ENCODE measurements around the gene ZBTB11.

- TF ChIP-seq EZH2phosphoT487 (IDR thresholded peaks at IDR 0.05; ENCODE audit: unreplicated experiment) (no peak), CTCF (conservative IDR thresholded peaks at IDR 0.05; ENCODE audit: low read depth in 2 of 2) (no peak), JUNB (IDR thresholded peaks at IDR 0.05; ENCODE audit: unreplicated experiment) (no peak), EZH2 (IDR thresholded peaks at IDR 0.05; ENCODE audit: low read depth, unreplicated experiment) (no peak), POLR2AphosphoS5 (IDR thresholded peaks at IDR 0.05; ENCODE audit: low read depth) (no peak), CREB1 (CRISPR knock-in tag; IDR thresholded peaks at IDR 0.05; ENCODE audit: low read depth) (no peak), ZNF462 (CRISPR knock-in tag; IDR thresholded peaks at IDR 0.05) (no peak), ZNF114 (CRISPR knock-in tag; IDR thresholded peaks at IDR 0.05) (no peak), ETS1 (IDR thresholded peaks at IDR 0.05) (no peak), STAT1 (IDR thresholded peaks at IDR 0.05; ENCODE audit: unreplicated experiment) (no peak)
- TF ChIP-seq, protein P1, sequence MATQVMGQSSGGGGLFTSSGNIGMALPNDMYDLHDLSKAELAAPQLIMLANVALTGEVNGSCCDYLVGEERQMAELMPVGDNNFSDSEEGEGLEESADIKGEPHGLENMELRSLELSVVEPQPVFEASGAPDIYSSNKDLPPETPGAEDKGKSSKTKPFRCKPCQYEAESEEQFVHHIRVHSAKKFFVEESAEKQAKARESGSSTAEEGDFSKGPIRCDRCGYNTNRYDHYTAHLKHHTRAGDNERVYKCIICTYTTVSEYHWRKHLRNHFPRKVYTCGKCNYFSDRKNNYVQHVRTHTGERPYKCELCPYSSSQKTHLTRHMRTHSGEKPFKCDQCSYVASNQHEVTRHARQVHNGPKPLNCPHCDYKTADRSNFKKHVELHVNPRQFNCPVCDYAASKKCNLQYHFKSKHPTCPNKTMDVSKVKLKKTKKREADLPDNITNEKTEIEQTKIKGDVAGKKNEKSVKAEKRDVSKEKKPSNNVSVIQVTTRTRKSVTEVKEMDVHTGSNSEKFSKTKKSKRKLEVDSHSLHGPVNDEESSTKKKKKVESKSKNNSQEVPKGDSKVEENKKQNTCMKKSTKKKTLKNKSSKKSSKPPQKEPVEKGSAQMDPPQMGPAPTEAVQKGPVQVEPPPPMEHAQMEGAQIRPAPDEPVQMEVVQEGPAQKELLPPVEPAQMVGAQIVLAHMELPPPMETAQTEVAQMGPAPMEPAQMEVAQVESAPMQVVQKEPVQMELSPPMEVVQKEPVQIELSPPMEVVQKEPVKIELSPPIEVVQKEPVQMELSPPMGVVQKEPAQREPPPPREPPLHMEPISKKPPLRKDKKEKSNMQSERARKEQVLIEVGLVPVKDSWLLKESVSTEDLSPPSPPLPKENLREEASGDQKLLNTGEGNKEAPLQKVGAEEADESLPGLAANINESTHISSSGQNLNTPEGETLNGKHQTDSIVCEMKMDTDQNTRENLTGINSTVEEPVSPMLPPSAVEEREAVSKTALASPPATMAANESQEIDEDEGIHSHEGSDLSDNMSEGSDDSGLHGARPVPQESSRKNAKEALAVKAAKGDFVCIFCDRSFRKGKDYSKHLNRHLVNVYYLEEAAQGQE (IDR thresholded peaks at IDR 0.05; ENCODE audit: unreplicated experiment), result no peak
These were observed 20.3 kb downstream of the ZBTB11 start for GRCh38 chr3:101656651-101657050.

Measured in GM23338 (cell line).